ENCODE measurements around the gene PCNT.

DNA sequence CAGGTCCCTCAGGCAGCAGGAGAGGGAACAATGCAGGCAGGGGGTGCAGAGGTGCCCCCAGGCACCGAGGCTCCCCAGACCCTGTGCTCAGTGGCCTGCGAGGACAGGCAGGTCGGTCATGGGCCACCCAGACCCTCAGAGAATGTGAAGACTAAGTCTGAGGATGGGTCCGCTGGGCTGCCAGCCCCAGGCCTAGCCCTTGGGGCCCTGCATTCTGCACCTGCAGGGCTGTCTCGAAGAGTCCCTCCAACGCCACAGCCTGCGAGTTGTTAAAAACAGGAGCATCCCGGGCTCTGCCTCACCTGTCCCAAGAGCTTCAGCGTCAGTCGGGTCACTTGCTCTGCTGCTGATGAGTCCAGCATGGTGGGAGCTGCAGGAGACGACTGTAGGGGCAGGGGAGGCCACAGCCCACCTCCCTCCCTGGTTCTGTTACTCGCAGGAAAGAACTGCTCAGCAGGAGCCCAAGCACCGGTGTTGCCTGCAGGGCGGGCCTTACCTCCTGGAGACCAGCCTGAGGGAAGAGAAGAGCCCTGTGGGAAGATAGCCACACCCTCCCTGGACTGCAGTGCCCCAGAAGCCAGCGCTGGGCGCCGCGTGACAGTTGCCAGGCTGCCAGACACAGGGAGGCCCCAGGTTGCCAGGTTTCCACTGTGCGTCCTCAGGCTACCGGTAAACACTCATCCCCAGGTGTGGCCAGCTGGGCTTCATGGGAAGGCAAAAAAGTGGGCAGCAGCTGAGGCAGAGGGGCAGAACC lies 6.1 kb upstream of the PCNT start:
- TF ChIP-seq ZNF644 (tag; IDR thresholded peaks at IDR 0.05; ENCODE audit: low read depth) (no peak), CREB1 (IDR thresholded peaks at IDR 0.05) (no peak), CREB1 (CRISPR knock-in tag; IDR thresholded peaks at IDR 0.05) (no peak), RAD21 (CRISPR knock-in tag; conservative IDR thresholded peaks at IDR 0.05 in 1 of 2, IDR thresholded peaks at IDR 0.05 in 1 of 2) (no peak), TEAD1 (CRISPR knock-in tag; IDR thresholded peaks at IDR 0.05) (no peak), FOXK1 (CRISPR knock-in tag; IDR thresholded peaks at IDR 0.05; ENCODE audit: borderline replicate concordance) (no peak)
